ENCODE measurements around the gene PIM2. TPM values are rescaled to one million over a fixed set of nuclear protein-coding genes. Genes with fewer than 3 reads are reported as not detected.

PIM2 gene
- polyA plus RNA-seq, 1 experiment = 8.0 TPM

GRCh38 chrX:48896611-48897011, 22.2 kb downstream of the PIM2 start:
- ChIA-PET POLR2A (no interaction called here), CTCF (no interaction called here)
- H3K27me3 ChIP-seq (ENCODE audit: control insufficient read depth, insufficient read depth, low read length) = no peaks in the 10 kb centered on the region
- DNase-seq (ENCODE audit: low read depth) = no peak
- peak overlapping the region; percentile 79 for H3K4me3 ChIP-seq (ENCODE audit: low read depth, low read length)
- TF ChIP-seq CTCF (IDR thresholded peaks at IDR 0.05; ENCODE audit: insufficient read depth, low read depth, low read length) = no peak
- peaks cover 10% of the 10 kb centered on the region; the same call in 1 of the 2 replicates for H3K36me3 ChIP-seq (ENCODE audit: control insufficient read depth, insufficient read depth, low read length)

- no peak for TF ChIP-seq CTCF (IDR thresholded peaks at IDR 0.05; ENCODE audit: insufficient read depth, low read depth, low read length)
- Histone ChIP-seq H3K27me3 (ENCODE audit: control insufficient read depth, insufficient read depth, low read length) (no peaks in the 10 kb centered on the region), H3K36me3 (ENCODE audit: control insufficient read depth, insufficient read depth, low read length) (peaks cover 6% of the 10 kb centered on the region; the same call in 1 of the 2 replicates), H3K4me3 (ENCODE audit: low read depth, low read length) (no peak overlapping the region)
- ChIA-PET POLR2A (no interaction called here), CTCF (no interaction called here)
- DNase-seq (ENCODE audit: low read depth) = no peak
Measured at GRCh38 chrX:48894891-48895290, 23.9 kb downstream of the PIM2 start.

GRCh38 chrX:48893556-48894348, 25.1 kb downstream of the PIM2 start:
- Histone ChIP-seq H3K27me3 (ENCODE audit: control insufficient read depth, insufficient read depth, low read length) (no peaks in the 10 kb centered on the region), H3K4me3 (ENCODE audit: low read depth, low read length) (no peak overlapping the region), H3K36me3 (ENCODE audit: control insufficient read depth, insufficient read depth, low read length) (peaks cover 6% of the 10 kb centered on the region; the same call in 1 of the 2 replicates)
- POLR2A ChIA-PET = no interaction called here
- no peak for DNase-seq (ENCODE audit: low read depth)
- no peak for TF ChIP-seq CTCF (IDR thresholded peaks at IDR 0.05; ENCODE audit: insufficient read depth, low read depth, low read length)
- CTCF ChIA-PET = no interaction called here

GRCh38 chrX:48892896-48893295, 25.9 kb downstream of the PIM2 start:
- DNase-seq (ENCODE audit: low read depth) = no peak
- no peak for TF ChIP-seq CTCF (IDR thresholded peaks at IDR 0.05; ENCODE audit: insufficient read depth, low read depth, low read length)
- ChIA-PET CTCF (no interaction called here), POLR2A (no interaction called here)
- peaks cover 6% of the 10 kb centered on the region; the same call in 1 of the 2 replicates for H3K36me3 ChIP-seq (ENCODE audit: control insufficient read depth, insufficient read depth, low read length)
- H3K27me3 ChIP-seq (ENCODE audit: control insufficient read depth, insufficient read depth, low read length) = no peaks in the 10 kb centered on the region
- no peak overlapping the region for H3K4me3 ChIP-seq (ENCODE audit: low read depth, low read length)

DNA sequence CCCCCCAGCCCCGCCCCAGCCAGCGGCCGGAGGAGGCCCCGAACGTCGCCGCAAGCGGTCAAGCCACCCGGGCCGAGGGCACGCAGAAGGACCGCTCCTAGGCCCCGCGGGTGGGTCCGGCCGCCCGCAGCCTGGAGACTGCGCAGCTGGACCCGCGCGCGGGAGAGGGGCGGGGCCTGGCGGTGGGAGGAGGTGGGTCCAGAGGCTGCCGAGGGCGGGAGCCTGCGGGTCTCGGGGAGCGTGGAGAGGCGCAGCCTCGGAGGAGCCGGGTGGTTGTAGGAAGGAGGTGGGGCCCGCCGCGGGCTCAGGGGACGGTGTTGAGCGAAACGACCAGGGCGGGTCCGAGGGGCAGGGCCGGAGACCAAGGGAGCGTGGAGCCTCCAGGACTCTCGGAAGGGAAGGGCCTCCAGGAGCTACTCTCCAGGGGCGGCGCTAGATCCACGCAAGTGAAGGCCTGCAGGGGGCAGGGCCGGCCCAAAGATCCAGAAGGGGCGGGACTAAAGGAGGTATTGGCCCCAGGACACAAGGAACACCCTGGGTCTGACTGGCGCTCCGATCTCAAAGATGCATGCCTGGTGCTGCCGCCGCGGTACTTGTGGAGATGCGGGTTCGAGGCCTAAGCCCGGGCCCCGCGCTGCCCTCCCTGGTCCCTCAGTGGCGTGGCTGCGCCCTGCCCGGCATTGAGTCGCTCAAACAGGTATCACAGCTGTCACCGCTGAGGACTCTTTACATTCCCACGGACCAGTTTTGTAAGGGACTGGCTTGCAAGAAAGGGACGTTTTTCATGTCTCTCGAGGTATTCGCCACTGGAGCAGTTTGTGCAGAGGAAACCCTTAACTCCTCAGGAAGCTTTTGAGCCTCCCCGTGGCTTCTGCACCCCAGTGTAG, 27.2 kb downstream of the PIM2 start:
- peak; percentile 66 for TF ChIP-seq CTCF (IDR thresholded peaks at IDR 0.05; ENCODE audit: insufficient read depth, low read depth, low read length)
- no peaks in the 10 kb centered on the region for H3K27me3 ChIP-seq (ENCODE audit: control insufficient read depth, insufficient read depth, low read length)

More for the DNA sequence above, 27.2 kb downstream of the PIM2 start:
- peak overlapping the region; percentile 51 for H3K4me3 ChIP-seq (ENCODE audit: low read depth, low read length)
- peak; percentile 51 for DNase-seq (ENCODE audit: low read depth)
- POLR2A ChIA-PET = no interaction called here
- CTCF ChIA-PET = interaction anchor here (1.0 to 1.5 kb wide), 3 partner anchors 20 to 151 kb away, joined by 3 read pairs; partner anchors contain the start of gene SLC35A2
- H3K36me3 ChIP-seq (ENCODE audit: control insufficient read depth, insufficient read depth, low read length) = peaks cover 6% of the 10 kb centered on the region; the same call in 1 of the 2 replicates
